HG03521 (cell line): ENCODE data around the gene HSD11B2.
"Not testable (repeated sequence)": the region's sequence is repeated elsewhere in the genome, so short reads cannot be mapped to it uniquely, and the experiment has no call there.

ENCODE experiments used
- ATAC-seq: cut with Tn5 transposase; IDR thresholded peaks from one replicate; pipeline ENCODE4 v1.9.1; 2021; ENCODE audit warnings: mild to moderate bottlenecking, moderate library complexity; ENCODE audit not compliant: unreplicated experiment

The HSD11B2 gene

DNA sequence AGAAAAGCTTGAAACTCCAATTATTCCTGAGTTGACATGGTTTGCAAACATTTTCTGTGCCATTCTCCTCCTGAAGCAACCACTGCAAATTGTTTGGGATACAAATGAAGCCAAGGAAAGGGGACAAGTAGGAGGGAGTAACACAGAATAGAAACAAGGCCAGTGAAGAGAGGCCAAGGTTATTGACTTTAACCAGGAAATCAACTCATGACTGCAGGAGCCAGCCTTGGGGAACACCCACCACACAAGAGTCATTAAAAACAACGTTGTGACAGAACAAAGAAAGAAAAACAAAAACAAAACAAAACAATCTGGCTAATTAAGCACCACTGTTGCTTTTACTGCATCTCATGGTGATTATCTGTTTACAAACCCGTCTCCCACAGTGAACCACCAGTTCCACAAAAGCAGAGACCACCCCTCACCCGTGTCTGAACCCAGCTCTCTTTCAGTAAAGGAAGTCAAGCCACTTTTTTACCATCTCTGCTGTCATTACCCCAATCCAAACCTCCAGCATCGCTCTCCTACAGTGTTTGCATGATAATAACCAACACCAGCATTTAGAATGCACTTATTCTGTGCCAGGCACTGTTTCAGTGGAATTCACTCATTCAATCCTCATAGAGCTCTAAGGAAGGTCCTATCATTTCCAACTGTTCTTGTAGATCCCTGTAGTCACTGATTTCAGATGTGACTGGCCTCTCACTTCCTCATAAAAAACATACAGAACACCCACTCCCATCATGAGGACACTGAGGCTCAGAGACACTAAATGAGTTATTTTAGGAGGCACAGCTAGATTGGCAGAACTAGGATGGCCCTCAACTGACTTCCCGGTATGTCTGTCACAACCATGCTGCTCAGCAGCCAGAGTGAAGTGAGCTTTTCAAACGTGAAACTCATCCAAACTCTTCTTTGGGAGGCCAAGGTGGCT is 16.7 kb upstream of the HSD11B2 start:
- no peak for ATAC-seq

DNA sequence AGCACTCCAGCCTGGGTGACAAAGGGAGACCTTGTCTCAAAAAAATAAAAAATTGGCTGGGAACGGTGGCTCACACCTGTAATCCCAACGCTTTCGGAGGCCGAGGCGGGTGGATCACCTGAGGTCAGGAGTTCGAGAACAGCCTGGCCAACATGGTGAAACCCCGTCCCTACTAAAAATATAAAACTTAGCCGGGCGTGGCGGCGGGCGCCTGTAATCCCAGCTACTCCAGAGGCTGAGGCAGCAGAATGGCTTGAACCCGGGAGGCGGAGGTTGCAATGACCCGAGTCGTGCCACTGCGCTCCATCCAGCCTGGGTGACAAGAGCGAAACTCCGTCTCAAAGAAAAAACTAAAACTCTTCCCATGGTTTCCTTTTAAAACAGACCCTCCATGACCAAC is 15.5 kb upstream of the HSD11B2 start:
- not testable (repeated sequence) for ATAC-seq

DNA sequence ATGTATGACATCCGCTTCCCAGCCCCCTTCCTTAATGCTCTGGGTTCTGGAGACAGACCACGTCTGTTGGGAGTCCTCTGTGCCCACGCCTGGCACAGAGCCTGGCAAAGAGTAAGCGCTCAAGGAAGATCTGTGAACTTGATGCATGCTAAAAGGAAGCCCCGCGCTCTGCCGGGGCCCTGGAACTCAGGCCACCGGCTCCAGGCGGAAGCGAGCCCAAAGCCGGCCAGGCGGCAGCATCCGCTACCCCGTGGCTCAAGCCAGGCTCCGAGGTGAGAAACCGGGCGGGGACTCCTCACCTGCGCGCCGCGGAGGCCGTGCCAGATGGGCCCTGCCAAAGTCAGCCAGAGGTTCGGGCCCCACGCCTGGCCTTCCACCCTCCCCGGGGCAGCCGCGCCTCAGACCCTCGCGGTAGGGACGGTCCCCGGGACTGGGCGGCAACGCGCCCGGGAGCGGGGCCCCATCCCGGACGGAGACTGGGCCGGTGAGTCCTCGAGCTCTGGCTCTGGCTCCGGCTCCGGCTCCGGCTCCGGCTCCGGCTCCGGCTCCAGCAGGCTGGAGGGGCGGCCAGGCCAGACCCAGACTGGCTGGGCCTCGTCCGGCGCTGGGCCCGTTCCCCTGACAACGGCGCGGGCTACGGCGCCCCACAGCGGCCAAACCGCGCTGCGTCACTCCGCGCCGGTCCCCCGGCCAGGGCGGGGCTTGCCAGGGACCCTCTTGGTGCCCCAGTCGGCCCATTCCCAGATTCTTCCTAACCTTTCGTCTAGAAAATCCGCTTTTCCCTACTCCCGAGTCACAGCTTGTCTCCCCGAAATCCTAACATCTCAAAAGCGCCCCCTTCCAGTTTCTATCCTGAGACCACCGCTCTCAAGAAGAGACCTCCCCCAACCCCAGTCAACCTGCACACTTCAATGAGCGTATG is 14.8 kb upstream of the HSD11B2 start, which contains the start of gene ZDHHC1:
ZDHHC1 (minus strand) TSS at position 606 of the 922 bp plus-strand sequence. CDS start 8,702 bp downstream, outside the sequence.
- peak; percentile 59 for ATAC-seq

DNA sequence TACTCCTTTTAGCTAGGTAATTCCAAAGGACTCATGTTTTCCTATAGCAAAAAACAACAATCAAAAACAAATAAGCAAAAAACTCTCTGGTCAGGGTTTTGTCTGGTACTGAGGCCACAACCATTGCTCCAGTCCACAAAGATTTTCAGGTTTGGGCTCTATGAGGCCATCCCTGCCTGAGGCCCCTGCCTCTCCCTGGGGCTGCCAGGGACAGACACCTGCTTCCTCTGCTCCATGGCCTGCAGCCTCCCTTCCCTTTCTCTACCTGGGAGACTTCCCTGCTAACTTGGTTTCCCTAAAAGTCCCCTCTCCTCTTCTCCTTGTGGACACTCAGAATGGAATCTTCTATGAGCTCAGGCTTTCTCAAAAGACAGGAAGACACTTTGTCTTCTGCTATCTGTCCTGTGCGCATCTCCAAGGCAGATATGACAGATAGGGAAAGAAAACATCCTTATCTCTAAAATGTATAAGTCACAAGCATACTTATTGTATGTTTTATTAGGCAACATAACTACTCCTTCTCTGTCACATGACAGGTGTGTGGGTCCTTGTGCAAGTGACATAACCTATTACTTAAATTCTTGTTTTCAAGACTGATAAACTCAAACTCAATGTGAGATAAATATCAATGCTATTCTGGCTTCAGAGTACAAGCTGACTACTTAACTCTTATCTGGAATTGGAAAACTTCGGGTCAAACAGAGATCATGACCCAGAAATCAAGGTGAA is 13.4 kb upstream of the HSD11B2 start:
- no peak for ATAC-seq

DNA sequence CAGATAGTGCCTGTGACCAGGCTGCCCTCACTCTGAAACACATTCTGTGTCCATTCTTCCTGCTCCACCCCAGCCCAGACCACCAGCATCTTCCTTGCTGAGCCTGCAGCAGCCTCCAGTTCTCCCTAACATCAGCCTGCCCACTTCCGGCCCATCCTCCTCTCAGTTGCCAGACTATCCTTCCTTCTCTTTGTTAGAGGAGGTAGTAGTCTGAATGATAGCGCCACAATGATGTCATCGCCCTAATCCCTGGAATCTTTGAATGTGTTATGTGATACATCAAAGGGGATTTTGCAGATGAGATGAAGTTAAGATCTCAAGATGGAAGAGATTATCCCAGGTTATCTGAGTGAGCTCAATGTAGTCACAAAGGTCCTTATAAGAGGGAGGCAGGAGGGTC is 11.4 kb upstream of the HSD11B2 start:
- ATAC-seq: no peak

DNA sequence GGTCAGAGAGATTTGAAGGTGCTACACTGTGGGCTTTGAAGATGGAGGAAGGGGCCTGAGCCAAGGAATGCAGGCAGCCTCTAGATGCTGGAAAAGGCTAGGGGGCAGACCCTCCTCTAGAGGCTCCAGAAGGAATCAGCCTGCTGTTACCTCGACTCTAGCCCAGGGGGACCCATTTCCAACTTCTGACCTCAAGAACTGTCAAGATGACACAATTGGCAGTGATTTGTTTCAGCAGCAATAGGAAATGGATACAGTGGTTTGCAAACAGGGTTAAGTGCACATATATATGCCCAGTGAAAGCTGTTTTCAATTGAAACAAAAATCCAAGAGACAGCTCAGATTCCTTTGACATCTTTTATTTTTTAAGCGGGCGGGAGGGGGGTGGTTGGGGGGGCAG is 11.0 kb upstream of the HSD11B2 start:
- ATAC-seq: no peak

DNA sequence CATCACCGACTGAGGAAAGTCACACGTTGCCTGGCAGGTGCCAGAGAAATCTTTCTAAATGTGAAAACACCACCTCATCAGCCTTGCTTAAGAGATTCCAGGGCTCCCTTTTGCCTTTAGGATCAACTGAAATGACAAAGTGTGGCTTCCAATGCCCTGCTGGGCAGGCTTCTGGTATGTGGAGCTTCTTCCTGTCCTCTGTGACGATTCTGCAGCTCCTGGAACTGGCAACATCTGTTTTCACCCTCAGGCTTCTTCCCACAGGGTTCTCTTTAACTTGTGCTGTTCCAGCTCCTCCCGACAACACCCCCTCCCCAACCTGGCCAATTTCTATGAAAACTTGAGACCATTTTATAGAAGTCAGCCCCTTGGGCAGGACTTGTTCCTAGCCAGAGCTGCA is 9.9 kb upstream of the HSD11B2 start:
- no peak for ATAC-seq

DNA sequence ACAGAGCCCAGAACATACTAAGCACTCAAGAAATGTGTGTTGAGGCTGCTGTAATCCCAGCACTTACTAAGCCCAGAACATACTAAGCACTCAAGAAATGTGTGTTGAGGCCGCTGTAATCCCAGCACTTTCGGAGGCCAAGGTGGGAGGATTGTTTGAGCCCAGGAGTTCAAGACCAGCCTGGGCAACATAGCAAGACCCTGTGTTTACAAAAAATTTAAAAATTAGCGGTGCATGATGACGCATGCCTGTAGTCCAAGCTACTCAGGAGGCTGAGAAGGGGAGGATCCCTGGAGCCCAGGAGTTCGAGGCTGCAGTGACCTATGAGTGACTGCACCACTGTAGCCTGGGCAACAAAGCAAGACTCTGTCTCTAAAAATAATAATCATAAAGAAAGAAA is 7.9 kb upstream of the HSD11B2 start:
- no peak for ATAC-seq

DNA sequence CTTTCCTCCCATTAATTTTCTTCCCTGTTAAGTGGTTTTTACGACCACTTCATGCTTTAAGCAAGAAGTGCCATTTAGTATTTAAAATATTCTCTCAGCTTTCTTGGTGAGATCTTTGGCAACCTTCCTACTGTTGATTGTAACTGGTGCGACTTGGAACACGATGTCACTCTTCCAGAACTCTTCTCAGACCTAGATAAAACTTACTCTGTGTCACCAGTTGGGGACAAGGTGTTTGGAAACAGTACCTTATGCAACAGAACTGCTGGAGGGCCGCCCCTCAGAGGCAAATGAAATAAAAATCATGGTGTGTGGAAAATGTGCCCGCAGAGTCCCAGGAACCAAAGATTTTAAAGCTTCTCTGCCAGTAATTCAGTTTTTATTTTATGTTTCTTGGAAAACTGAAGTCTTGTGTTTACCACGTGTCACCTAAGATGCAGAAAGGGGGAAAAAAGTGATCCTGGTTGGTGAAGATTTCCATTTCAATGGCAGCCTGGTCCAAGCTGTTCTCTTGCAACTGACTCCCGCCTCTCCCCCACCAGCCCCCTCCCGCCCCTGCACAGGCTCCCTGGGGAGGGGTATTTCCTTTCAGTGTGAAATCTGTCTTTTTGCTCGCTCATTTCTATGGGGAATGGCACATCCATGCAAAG is 7.2 kb upstream of the HSD11B2 start:
- ATAC-seq: no peak

DNA sequence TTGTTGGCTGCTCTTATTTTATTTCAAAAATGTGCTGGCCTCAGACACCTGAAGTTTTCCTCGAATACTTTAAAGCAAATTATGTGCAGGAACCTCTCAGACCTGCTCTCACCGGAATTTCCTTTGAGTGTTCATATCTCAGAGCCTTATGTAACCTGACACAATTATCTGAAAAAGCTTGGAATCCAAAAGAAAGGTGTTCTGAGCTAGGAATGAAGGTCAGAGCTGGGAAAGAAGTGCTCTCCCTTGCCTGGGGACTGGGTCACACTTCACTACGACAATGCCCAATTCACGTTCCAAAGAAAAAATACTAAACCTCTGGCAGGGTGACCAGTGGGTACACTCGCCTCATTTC is 6.7 kb upstream of the HSD11B2 start:
- ATAC-seq: no peak

DNA sequence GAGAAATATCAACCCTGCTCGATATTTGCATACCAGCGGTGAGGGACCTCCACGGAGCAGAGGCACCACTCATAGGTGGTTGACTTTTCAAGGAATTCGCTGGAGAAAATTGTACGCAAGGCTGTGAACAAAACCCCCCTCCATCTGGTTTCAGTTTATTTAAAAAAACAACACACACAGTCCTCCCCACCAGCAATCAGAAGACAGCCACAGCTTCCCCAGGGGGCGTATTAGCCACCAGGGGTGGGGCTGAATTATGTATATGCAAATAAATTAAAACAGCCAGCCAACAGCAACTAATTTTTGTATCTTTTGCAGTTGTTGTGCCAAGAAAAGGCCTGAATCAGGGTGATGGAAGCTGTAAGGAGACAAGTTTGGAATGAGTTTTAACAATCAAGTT is 5.9 kb upstream of the HSD11B2 start:
- no peak for ATAC-seq

DNA sequence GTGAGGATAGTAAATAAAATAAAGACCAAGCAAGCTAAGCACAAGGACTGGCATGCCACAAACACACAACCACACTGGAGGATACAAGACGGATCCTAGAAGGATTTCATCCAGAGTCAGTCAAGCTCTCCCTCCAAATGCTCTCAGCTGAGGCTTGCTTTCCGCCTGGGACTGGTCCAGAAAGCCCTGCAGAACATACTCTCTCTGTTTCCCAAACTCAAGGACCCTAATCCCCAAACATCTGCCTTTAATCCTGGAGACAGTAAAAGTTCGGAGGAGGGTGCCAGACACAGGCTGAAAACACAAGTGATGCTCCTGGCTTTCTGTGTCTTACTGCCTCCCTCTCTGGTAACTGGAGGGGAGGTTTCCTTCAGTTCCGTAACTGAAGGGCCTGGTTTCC is 5.3 kb upstream of the HSD11B2 start:
- no peak for ATAC-seq

DNA sequence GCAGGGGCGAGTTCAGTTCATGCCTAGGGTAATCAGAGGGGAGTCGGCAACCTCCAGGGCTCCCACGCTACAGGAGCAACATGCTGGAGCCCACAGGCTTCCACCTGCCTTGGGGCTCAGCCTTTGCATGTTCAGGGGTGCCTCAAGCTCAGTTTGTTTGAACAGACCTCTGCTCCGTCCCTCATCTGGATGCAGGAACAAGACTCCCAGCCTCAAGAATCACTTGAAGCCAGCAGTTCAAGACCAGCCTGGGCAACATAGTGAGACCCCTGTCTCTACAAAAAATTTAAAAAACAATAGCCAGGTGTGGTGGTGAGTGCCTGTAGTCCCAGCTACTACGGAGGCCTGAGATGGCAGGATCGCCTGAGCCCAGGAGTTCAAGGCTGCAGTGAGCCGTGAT is 4.9 kb upstream of the HSD11B2 start:
- no peak for ATAC-seq

DNA sequence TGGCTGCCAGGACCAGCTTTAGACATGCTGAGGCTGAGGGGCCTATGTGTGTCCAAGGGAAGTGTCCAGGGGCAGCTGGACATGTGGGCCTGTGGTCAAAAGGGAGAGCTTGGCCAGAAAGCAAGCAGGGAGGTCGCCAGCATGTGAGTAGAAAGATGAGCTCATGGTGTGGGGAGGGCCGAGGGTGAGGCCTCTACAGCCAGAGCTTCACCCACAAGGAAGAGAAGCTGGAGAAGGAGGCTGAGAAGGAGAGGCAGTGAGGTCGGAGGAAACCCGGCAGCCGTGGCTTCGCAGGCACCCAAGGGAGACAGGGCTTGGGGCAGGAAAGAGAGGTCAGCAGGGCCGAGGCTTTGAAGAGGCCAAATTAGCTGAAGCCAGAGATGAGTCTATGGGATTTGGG is 4.0 kb upstream of the HSD11B2 start:
- ATAC-seq: no peak

DNA sequence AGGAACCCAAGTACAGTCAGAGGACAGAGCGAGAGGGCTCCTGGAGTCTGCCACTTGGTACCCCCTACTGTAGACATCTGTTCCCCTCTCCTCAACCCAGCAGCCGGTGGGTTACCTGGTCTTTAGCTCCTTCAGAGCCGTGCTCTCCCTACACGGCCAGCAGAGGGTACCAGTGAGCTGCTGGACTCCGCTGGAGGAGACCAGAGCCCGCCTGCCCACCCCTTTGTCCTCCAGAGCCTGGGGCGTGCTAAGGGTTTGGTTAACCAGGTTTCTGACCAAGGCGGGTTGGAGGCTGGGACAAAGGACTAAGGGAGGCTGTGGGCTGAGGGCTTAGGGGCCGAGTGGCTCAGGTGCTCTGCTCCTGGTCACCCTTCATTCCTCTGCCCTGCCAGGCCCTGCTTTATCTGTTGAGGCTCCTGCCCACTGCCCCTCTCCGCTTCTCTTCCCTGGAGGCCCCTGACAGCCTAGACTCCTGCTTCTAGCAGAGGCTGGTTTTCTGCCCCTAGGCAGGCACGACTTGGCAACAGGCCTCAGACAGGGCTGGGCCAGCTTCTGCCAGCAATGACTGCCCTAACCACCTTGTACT is 2.7 kb upstream of the HSD11B2 start:
- ATAC-seq: no peak

DNA sequence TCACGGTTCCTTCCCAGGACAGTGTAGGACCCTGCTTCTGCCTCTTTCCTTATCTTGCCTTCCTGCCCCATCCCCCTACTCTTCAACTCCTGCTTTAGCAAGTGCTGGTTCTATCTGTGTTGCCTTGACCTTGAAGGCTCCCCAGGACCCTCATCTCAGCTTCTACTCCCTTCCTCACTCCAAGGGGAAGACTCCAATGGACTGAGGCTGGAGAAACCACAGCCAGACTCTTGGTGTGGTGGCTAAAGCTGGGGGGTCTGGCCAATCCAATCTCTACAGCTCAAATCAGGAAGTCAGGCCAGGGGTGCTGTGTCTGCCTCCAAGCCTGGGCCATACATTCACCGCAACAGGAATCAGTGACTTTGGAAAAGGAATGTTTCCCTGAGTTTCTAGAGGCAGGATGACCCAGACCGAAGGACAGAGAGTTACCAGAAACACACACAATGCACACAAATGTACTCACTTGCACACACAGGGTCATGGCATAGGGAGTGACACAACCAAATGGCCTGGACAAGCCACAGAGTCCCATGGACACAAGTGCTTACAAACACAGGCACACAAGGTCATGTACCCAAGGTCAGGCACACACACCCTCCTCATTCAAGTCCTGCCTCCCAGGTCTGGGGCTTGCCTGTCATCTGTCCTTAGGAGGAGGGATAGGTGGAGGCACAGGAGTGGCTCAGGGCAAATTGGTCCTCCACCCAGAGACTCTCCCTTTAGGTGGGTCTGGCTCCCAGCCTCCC is 1.7 kb upstream of the HSD11B2 start:
- ATAC-seq: no peak

DNA sequence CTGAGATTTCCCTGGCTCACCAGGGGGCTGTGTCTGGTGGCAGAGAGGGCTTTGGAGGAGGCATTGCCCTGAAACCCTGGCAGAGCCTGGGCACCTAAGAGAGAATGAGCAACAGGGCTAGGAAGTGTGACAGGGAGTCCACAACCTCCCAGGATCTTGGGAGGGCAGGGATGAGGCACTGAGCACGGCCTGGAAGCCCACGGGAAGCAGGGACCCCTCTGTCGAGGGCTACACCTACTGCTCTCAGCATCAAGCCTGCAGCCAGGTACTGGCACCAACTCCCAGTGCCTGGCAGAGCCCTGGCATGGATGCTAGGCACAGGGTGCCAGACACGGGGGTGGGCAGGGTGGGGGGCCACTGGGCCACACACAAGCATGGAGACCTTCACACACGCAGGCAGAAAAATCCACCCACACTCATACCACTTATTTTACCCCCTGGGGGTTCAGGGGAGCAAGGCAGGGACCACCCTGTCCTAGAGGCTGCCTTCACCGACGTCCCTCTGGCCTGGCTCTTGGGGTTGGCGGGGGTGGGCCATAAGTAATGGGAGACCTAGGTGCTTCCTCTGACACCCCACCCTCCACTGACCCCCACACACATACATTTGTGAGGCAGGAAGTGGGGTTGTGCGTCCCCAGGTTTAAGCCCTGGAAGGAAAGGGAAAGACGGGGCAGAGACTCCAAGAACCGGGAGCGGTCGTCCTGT is 970 bp upstream of the HSD11B2 start:
- ATAC-seq: no peak

DNA sequence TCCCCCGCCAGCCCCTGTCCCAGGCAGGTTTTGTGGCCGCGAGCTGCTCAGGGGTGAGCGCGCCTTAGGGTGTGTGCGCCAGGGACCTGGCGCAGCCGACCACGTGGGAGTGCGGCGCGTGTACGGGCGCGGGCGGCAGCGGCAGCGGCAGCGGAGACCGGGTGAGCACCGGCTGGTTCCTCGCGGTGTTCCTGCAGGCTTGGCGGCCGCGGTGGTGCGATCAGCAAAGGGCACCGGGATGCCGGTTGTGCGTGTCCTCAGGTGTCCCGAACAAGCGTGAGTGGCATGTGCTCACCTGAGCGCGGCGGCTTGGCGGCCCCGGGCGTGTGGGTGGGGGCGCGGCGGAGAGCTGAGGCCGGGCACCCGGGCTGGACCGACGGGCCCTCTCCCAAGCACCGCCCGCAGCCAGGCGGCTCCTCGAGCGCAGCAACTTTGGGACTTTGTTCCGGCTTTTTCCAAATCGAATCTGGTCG is 381 bp upstream of the HSD11B2 start:
- no peak for ATAC-seq
